HepG2 (cell line): Measurements from ENCODE around the gene ABCB11. TPM values are rescaled to one million over a fixed set of nuclear protein-coding genes. Genes with fewer than 3 reads are reported as not detected.

ENCODE experiments used
- ATAC-seq: fragments of 200-7000 bp; cut with Tn5 transposase; 3 replicates; pipeline ENCODE4 v1.9.1; 2020; ENCODE audit warnings: mild to moderate bottlenecking, moderate library complexity
- BruUV-seq: library from RNA; stranded (reverse); fragments of 400-500 nt; replicated peaks from 2 replicates; lab custom pipeline; 2021; lab: Mats Ljungman, UMichigan
- CTCF ChIA-PET: fragments of 300-600 bp; formaldehyde crosslinking; extraction: SDS; loops from one replicate; lab custom pipeline; 2021; ENCODE audit warnings: low total read pairs, inconsistent platforms, low intra/inter-chr PET ratio; lab: Yijun Ruan, JAX
- POLR2A ChIA-PET: fragments of 350-600 bp; sonication (Branson Sonifier 250); formaldehyde crosslinking; loops from one replicate; lab custom pipeline; 2020; ENCODE audit warnings: antibody characterized with exemption, inconsistent platforms; lab: Yijun Ruan, JAX
- DNase-seq: peaks from one replicate; pipeline ENCODE4 v3.0.0-alpha.2; 2015; ENCODE audit warnings: low spot score
- FAIRE-seq: peaks from 3 replicates; lab custom pipeline; 2011; peaks lifted over from hg19 to GRCh38; lab: Jason Lieb, UNC
- H2AFZ ChIP-seq: one replicate; pipeline ENCODE4 v1.6.1; 2011; ENCODE audit warnings: low read length, inconsistent platforms
- H3K27ac ChIP-seq: fragments of 300-600 bp; 3 replicates; pipeline ENCODE4 v1.8.0; 2011; ENCODE audit warnings: mixed run types, mild to moderate bottlenecking, mixed read lengths, low read length, inconsistent platforms; ENCODE audit not compliant: insufficient read depth; ENCODE audit errors: extremely low read length
- H3K27me3 ChIP-seq, 2 experiments: fragments of 200-600 bp in 1 of 2; 2 replicates in 1 of 2; 3 replicates in 1 of 2; pipeline versions ENCODE4 v1.6.0 to v1.8.0; 2011; ENCODE audit warnings: low read length in 2 of 2, mild to moderate bottlenecking in 2 of 2, moderate library complexity in 2 of 2, inconsistent platforms in 1 of 2; ENCODE audit not compliant: insufficient read depth in 2 of 2, control insufficient read depth in 1 of 2
- H3K36me3 ChIP-seq, 2 experiments: fragments of 200-600 bp in 1 of 2; replicated peaks in 1 of 2; 2 replicates in 1 of 2; 3 replicates in 1 of 2; pipeline versions ENCODE4 v1.5.1 to v1.8.0; 2011; ENCODE audit warnings: low read length in 2 of 2, inconsistent platforms in 1 of 2; ENCODE audit not compliant: insufficient read depth in 2 of 2, control insufficient read depth in 1 of 2
- H3K4me1 ChIP-seq: 2 replicates; pipeline ENCODE4 v1.5.1; 2012; ENCODE audit warnings: low read length, inconsistent platforms; ENCODE audit not compliant: insufficient read depth
- H3K4me2 ChIP-seq: 2 replicates; pipeline ENCODE4 v1.6.0; 2011; ENCODE audit warnings: low read depth, low read length, inconsistent platforms
- H3K4me3 ChIP-seq, 3 experiments: fragments of 200-600 bp in 1 of 3; sonication (generic), shearing (Covaris generic) in 1 of 3; replicated peaks in 1 of 3; 2 replicates each; pipeline ENCODE4 v1.5.1; 2011 to 2016; ENCODE audit warnings: low read length in 3 of 3, inconsistent platforms in 2 of 3, low read depth in 2 of 3, mild to moderate bottlenecking in 2 of 3, control low read depth in 1 of 3, mixed read lengths in 1 of 3; ENCODE audit not compliant: insufficient read depth in 1 of 3
- H3K79me2 ChIP-seq: one replicate; pipeline ENCODE4 v1.6.1; 2011; ENCODE audit warnings: low read length, inconsistent platforms; ENCODE audit not compliant: insufficient read depth
- H3K9ac ChIP-seq: 2 replicates; pipeline ENCODE4 v1.6.0; 2011; ENCODE audit warnings: mild to moderate bottlenecking, low read depth, low read length, inconsistent platforms; ENCODE audit not compliant: insufficient read depth
- H3K9me3 ChIP-seq: 2 replicates; pipeline ENCODE4 v1.5.1; 2012; ENCODE audit warnings: mild to moderate bottlenecking, low read length
- H4K20me1 ChIP-seq: 2 replicates; pipeline ENCODE4 v1.6.0; 2011; ENCODE audit warnings: inconsistent platforms, mild to moderate bottlenecking, low read length, moderate library complexity; ENCODE audit not compliant: insufficient read depth
- HCFC1 ChIP-seq: fragments of 150-350 bp; IDR thresholded peaks from 2 replicates; pipeline ENCODE4 v1.6.1; 2014; ENCODE audit warnings: low read depth, low read length
- IKZF4 ChIP-seq: sonication (generic); formaldehyde crosslinking; IDR thresholded peaks from 2 replicates; pipeline ENCODE4 v1.5.1; 2020; ENCODE audit warnings: borderline replicate concordance, mild to moderate bottlenecking, low read depth, missing genetic modification reagents; ENCODE audit errors: not compliant biosample characterization
- MBNL3 ChIP-seq: fragments of 250-450 bp; sonication (Bioruptor Pico); conservative IDR thresholded peaks from 2 replicates; pipeline ENCODE4 v1.8.0; 2022; ENCODE audit warnings: mild to moderate bottlenecking, inconsistent platforms
- NBN ChIP-seq: fragments of 450-650 bp; conservative IDR thresholded peaks from 2 replicates; pipeline ENCODE4 v1.6.1; 2017
- NR2F1 ChIP-seq, 2 experiments: fragments of 450-650 bp in 1 of 2; formaldehyde crosslinking in 1 of 2; IDR thresholded peaks; 2 replicates each; pipeline versions ENCODE4 v1.5.0 to v1.6.1; 2016 to 2020; ENCODE audit warnings: mild to moderate bottlenecking in 1 of 2, missing compliant biosample characterization in 1 of 2, missing genetic modification reagents in 1 of 2, moderate library complexity in 1 of 2
- SNRNP70 ChIP-seq: fragments of 200-400 bp; formaldehyde crosslinking; IDR thresholded peaks from 2 replicates; pipeline ENCODE4 v1.6.1; 2017; ENCODE audit warnings: mild to moderate bottlenecking, low read depth, low read length, moderate library complexity
- SOX6 ChIP-seq, 2 experiments: fragments of 450-650 bp in 1 of 2; sonication (generic) in 1 of 2; formaldehyde crosslinking in 1 of 2; IDR thresholded peaks; 2 replicates each; pipeline versions ENCODE4 v1.4.0 to v1.6.1; 2017 to 2020; ENCODE audit warnings: antibody characterized with exemption in 1 of 2, mild to moderate bottlenecking in 1 of 2, missing genetic modification reagents in 1 of 2
- THAP7 ChIP-seq: sonication (generic); formaldehyde crosslinking; IDR thresholded peaks from 2 replicates; pipeline ENCODE4 v1.8.1; 2023; ENCODE audit warnings: mild to moderate bottlenecking, missing genetic modification reagents
- ZNF781 ChIP-seq: sonication (generic); formaldehyde crosslinking; IDR thresholded peaks from 2 replicates; pipeline ENCODE4 v1.5.1; 2020; ENCODE audit warnings: borderline replicate concordance, mild to moderate bottlenecking, missing genetic modification reagents; ENCODE audit errors: not compliant biosample characterization
- WGBS: methylation state at CpG from one replicate; pipeline ENCODE4 v1.1.6; 2017; ENCODE audit warnings: low lambda C conversion rate; 5-methylcytosine and 5-hydroxymethylcytosine counted together
- in situ Hi-C: cut with HindIII; loops from 2 replicates; pipeline ENCODE4 v1.10.0; 2017; ENCODE audit warnings: low pct_unique_long_range_greater_than_20kb; ENCODE audit not compliant: extremely low pct_ligation_motif_present
- intact Hi-C: fragments of 100-400 bp; cut with micrococcal nuclease; formaldehyde crosslinking; loops from one replicate; pipeline ENCODE4 v1.10.0; 2022; ENCODE audit not compliant: unreplicated experiment
- polyA plus RNA-seq, 8 experiments: library from polyadenylated mRNA; depleted of rRNA in 3 of 8; stranded (reverse) in 7 of 8; unstranded in 1 of 8; fragments of >200 nt; fragmentation: Illumina TruSeq in 4 of 8; extraction: Trizol in 4 of 8; gene quantifications; 2 replicates each; pipeline versions ENCODE4 v1.2.1 to v1.2.3, GENCODE V29; 2011 to 2016; ENCODE audit warnings: low read depth in 4 of 8, missing spikeins in 1 of 8, mixed read lengths in 1 of 8; ENCODE audit not compliant: insufficient read depth in 1 of 8
- total RNA-seq, 5 experiments: library from RNA; depleted of rRNA; stranded (reverse); fragments of >200 nt; fragmentation: Illumina TruSeq; extraction: Trizol; gene quantifications; 2 replicates each; pipeline ENCODE4 v1.2.3, GENCODE V29; 2016; ENCODE audit warnings: low read depth in 1 of 5
- TF ChIP-seq, protein P1 (sequence below): sonication (generic); formaldehyde crosslinking; IDR thresholded peaks from 2 replicates; pipeline ENCODE4 v1.4.0; 2020; ENCODE audit warnings: mild to moderate bottlenecking, low read depth, missing genetic modification reagents
- TF ChIP-seq, protein P2 (sequence below): sonication (generic); formaldehyde crosslinking; IDR thresholded peaks from 2 replicates; pipeline ENCODE4 v1.5.0; 2020; ENCODE audit warnings: mild to moderate bottlenecking, missing genetic modification reagents

Gene ABCB11
- total and polyA plus RNA-seq, 2 of the 13 experiments (the other 11 are each of a cell fraction or from before 2014, with no cell fraction given) = not detected

DNA sequence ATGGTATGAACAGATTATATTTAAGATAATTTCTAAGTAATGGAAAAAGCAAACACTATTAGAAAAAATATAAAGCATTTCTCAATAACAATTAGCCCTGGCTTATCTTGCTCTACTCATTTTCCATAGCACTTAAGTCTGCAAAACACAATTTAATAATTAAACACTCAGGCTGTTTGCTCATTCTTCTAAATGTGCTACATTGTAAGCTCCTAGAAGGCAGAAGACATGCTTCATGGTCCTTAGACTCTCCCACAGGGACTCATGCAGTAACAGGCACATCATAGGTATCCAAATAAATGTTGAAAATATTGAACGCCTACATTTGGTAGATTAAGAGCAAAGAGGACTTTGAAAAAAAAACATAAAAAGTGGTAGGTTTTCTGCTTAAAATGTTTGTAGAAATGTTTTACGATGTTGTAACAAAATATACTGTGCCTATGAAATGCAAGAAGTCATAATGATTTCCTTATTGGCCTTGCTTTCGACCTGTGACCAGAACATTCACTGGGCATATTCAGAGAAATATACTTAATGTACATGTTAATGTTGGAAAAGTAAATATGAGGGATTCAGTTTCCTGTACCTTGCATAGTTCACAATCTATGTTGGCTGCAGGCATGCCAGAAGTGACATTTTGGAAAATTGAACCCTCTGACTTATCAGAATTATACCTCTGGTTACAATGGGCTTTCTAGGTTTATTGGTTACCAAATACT, 102.9 kb downstream of the ABCB11 start:
- intact Hi-C loops = no loop called here
- no peaks in the 10 kb centered on the region for H3K9me3 ChIP-seq
- CTCF ChIA-PET = no interaction called here
- WGBS = 34% methylated on average over 3 of the region's 3 CpGs
- H4K20me1 ChIP-seq = no peaks in the 10 kb centered on the region
- no peak overlapping the region for H2AFZ ChIP-seq
- H3K27me3 ChIP-seq = no peaks in the 10 kb centered on the region
- no TSS peak for BruUV-seq
- H3K4me3 ChIP-seq = no peak overlapping the region
- H3K27ac ChIP-seq = no peak overlapping the region
- POLR2A ChIA-PET = no interaction called here
- no peak overlapping the region for H3K9ac ChIP-seq
- H3K79me2 ChIP-seq = no peaks in the 10 kb centered on the region
- in situ Hi-C loops = no loop called here
- no peak overlapping the region for H3K4me2 ChIP-seq
- no peak for ATAC-seq
- TF ChIP-seq NR2F1 (CRISPR knock-in tag; IDR thresholded peaks at IDR 0.05) (no peak), SOX6 (IDR thresholded peaks at IDR 0.05) (no peak), SOX6 (CRISPR knock-in tag; IDR thresholded peaks at IDR 0.05) (no peak), IKZF4 (no peak), HCFC1 (no peak), ZNF781 (CRISPR knock-in tag) (no peak), SNRNP70 (no peak), NBN (no peak), MBNL3 (CRISPR knock-in tag) (no peak), THAP7 (CRISPR knock-in tag) (no peak)
- TF ChIP-seq, protein P1, sequence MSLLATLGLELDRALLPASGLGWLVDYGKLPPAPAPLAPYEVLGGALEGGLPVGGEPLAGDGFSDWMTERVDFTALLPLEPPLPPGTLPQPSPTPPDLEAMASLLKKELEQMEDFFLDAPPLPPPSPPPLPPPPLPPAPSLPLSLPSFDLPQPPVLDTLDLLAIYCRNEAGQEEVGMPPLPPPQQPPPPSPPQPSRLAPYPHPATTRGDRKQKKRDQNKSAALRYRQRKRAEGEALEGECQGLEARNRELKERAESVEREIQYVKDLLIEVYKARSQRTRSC = no peak
- TF ChIP-seq, protein P2, sequence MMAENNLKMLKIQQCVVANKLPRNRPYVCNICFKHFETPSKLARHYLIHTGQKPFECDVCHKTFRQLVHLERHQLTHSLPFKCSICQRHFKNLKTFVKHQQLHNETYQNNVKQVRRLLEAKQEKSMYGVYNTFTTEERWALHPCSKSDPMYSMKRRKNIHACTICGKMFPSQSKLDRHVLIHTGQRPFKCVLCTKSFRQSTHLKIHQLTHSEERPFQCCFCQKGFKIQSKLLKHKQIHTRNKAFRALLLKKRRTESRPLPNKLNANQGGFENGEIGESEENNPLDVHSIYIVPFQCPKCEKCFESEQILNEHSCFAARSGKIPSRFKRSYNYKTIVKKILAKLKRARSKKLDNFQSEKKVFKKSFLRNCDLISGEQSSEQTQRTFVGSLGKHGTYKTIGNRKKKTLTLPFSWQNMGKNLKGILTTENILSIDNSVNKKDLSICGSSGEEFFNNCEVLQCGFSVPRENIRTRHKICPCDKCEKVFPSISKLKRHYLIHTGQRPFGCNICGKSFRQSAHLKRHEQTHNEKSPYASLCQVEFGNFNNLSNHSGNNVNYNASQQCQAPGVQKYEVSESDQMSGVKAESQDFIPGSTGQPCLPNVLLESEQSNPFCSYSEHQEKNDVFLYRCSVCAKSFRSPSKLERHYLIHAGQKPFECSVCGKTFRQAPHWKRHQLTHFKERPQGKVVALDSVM (CRISPR knock-in tag) = no peak
- no peak for DNase-seq
- FAIRE-seq = no peak
- H3K36me3 ChIP-seq = no peaks in the 10 kb centered on the region
- H3K4me1 ChIP-seq = no peaks in the 10 kb centered on the region
